Measurements from ENCODE around the gene TSC22D2.

Gene TSC22D2

DNA sequence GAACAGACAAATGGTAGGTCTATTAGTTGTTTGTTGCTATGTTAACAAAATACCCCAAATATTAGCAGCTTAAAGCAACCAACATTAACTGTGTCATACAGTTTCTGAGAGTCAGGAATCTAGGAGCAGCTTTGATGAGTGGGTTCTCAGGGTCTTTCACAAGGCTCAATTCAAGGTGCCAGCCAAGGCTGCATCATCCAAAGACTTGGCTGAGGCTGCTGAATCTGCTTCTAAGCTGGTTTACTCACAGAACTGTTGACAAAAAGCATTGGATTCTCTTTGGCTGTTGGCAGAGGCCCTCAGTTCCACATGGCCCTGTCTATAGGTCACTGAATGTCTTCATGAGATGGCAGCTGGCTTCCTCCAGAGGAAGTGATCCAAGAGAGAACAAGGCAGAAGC is 40.3 kb upstream of the TSC22D2 start:
- Histone ChIP-seq H3K27ac (ENCODE audit: low read depth, low read length) (no peak overlapping the region), H3K9me3 (ENCODE audit: insufficient read depth, low read length) (no peaks in the 10 kb centered on the region), H3K9ac (ENCODE audit: low read length) (no peak overlapping the region), H3K36me3 (ENCODE audit: low read length) (no peaks in the 10 kb centered on the region), H3K27me3 (ENCODE audit: low read length) (no peaks in the 10 kb centered on the region), H4K20me1 (ENCODE audit: low read depth, low read length) (no peaks in the 10 kb centered on the region), H2AFZ (ENCODE audit: low read depth, low read length, severe bottlenecking) (no peak overlapping the region), H3K4me3 (ENCODE audit: insufficient read depth, low read length, poor library complexity, severe bottlenecking) (no peak overlapping the region), H3K4me2 (ENCODE audit: low read depth, low read length, poor library complexity, severe bottlenecking) (no peak overlapping the region), H3K9me2 (replicated peaks; ENCODE audit: insufficient read depth, low read length) (no peaks in the 10 kb centered on the region), H3K79me2 (ENCODE audit: insufficient read depth, low read length) (no peaks in the 10 kb centered on the region), H3F3A (ENCODE audit: insufficient read depth) (no peaks in the 10 kb centered on the region)
- no peak for TF ChIP-seq EZH2phosphoT487 (conservative IDR thresholded peaks at IDR 0.05; ENCODE audit: low read length)
- TF ChIP-seq, protein P1, sequence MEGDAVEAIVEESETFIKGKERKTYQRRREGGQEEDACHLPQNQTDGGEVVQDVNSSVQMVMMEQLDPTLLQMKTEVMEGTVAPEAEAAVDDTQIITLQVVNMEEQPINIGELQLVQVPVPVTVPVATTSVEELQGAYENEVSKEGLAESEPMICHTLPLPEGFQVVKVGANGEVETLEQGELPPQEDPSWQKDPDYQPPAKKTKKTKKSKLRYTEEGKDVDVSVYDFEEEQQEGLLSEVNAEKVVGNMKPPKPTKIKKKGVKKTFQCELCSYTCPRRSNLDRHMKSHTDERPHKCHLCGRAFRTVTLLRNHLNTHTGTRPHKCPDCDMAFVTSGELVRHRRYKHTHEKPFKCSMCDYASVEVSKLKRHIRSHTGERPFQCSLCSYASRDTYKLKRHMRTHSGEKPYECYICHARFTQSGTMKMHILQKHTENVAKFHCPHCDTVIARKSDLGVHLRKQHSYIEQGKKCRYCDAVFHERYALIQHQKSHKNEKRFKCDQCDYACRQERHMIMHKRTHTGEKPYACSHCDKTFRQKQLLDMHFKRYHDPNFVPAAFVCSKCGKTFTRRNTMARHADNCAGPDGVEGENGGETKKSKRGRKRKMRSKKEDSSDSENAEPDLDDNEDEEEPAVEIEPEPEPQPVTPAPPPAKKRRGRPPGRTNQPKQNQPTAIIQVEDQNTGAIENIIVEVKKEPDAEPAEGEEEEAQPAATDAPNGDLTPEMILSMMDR (IDR thresholded peaks at IDR 0.05; ENCODE audit: insufficient read depth, low read length, poor library complexity, severe bottlenecking) = no peak

DNA sequence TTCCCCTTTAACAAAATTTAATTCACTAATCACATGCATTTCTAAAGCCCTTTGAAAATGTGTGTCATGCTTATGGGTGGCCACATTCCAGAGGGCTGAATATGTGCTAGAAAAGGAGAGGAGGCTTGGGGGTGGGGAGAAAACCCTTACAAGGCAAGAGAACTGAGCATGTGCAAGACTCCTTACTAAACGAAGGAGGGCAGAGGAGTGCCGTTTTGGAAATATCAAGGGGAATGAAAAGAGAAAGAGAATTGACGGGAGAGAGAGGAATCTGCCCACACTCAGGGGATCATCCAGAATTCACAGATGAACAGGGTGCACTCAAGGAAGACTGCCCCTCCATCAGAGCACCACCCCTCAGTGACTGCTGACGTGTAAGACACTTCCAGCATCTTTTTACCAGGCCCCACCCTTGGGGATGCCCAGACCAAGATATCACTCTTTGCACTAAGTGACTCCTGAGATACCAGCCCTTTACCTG is 37.9 kb upstream of the TSC22D2 start:
- TF ChIP-seq, protein P1 (IDR thresholded peaks at IDR 0.05; ENCODE audit: insufficient read depth, low read length, poor library complexity, severe bottlenecking) = no peak
- no peak for TF ChIP-seq EZH2phosphoT487 (conservative IDR thresholded peaks at IDR 0.05; ENCODE audit: low read length)
- Histone ChIP-seq H2AFZ (ENCODE audit: low read depth, low read length, severe bottlenecking) (no peak overlapping the region), H3K36me3 (ENCODE audit: low read length) (no peaks in the 10 kb centered on the region), H3K27me3 (ENCODE audit: low read length) (no peaks in the 10 kb centered on the region), H4K20me1 (ENCODE audit: low read depth, low read length) (no peaks in the 10 kb centered on the region), H3K27ac (ENCODE audit: low read depth, low read length) (no peak overlapping the region), H3K9ac (ENCODE audit: low read length) (no peak overlapping the region), H3K9me3 (ENCODE audit: insufficient read depth, low read length) (no peaks in the 10 kb centered on the region), H3K4me3 (ENCODE audit: insufficient read depth, low read length, poor library complexity, severe bottlenecking) (no peak overlapping the region), H3K4me2 (ENCODE audit: low read depth, low read length, poor library complexity, severe bottlenecking) (no peak overlapping the region), H3K9me2 (replicated peaks; ENCODE audit: insufficient read depth, low read length) (no peaks in the 10 kb centered on the region), H3K79me2 (ENCODE audit: insufficient read depth, low read length) (no peaks in the 10 kb centered on the region), H3F3A (ENCODE audit: insufficient read depth) (no peaks in the 10 kb centered on the region)

DNA sequence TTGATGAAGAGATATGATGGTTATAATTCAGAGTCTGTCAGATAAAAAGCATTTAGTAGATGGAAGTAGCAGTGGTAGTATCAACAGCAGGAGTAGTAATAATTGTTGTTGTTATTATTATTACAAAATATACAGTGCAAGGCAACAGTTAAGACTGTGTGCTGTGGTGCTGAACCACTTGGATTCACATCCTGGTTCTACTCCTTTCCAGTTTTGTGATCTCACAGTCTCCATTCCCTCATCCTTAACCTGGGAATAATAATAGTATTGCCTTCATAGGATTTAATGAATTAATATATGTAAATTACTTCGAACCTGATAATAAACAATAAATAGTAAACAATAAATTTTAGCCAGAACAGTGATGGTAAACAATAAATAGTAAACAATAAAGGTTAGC is 37.1 kb upstream of the TSC22D2 start:
- no peaks in the 10 kb centered on the region for H3K9me2 ChIP-seq (replicated peaks; ENCODE audit: insufficient read depth, low read length)
- no peaks in the 10 kb centered on the region for H3K9me3 ChIP-seq (ENCODE audit: insufficient read depth, low read length)
- H3K9ac ChIP-seq (ENCODE audit: low read length) = no peak overlapping the region
- no peak overlapping the region for H3K4me2 ChIP-seq (ENCODE audit: low read depth, low read length, poor library complexity, severe bottlenecking)
- no peaks in the 10 kb centered on the region for H4K20me1 ChIP-seq (ENCODE audit: low read depth, low read length)
- H3K27ac ChIP-seq (ENCODE audit: low read depth, low read length) = no peak overlapping the region
- TF ChIP-seq EZH2phosphoT487 (conservative IDR thresholded peaks at IDR 0.05; ENCODE audit: low read length) = no peak
- TF ChIP-seq, protein P1 (IDR thresholded peaks at IDR 0.05; ENCODE audit: insufficient read depth, low read length, poor library complexity, severe bottlenecking) = no peak
- H3K27me3 ChIP-seq (ENCODE audit: low read length) = no peaks in the 10 kb centered on the region
- no peaks in the 10 kb centered on the region for H3K36me3 ChIP-seq (ENCODE audit: low read length)
- no peaks in the 10 kb centered on the region for H3F3A ChIP-seq (ENCODE audit: insufficient read depth)
- H2AFZ ChIP-seq (ENCODE audit: low read depth, low read length, severe bottlenecking) = no peak overlapping the region
- H3K79me2 ChIP-seq (ENCODE audit: insufficient read depth, low read length) = no peaks in the 10 kb centered on the region
- H3K4me3 ChIP-seq (ENCODE audit: insufficient read depth, low read length, poor library complexity, severe bottlenecking) = no peak overlapping the region
